ENCODE data around the gene SPINK7.
"Not testable (repeated sequence)": the region's sequence is repeated elsewhere in the genome, so short reads cannot be mapped to it uniquely, and the experiment has no call there.

The SPINK7 gene

DNA sequence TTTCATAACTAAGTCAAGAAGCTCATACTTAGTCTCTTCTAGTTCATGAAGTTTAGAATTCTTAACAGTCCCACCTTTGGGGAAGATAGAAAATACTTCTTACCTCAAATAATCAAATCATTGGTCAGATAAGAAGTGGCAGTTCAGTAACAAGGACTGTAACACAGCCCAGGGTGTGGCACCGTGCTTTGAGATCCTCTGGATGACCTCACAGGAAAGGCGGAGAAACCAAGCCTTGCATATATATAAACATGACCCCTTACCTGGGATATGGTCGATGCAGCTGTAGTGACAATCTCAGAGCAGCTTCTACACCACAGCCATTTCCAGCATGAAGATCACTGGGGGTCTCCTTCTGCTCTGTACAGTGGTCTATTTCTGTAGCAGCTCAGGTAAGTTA lies at the start of gene SPINK7:
Gene SPINK7, plus strand, starts transcription at position 271 of the 400 bp plus-strand sequence. Its CDS starts 61 bp downstream, at position 332.
- Mint-ChIP-seq H3K9me3 (peaks cover 10% of the 10 kb centered on the region), H3K27me3 (ENCODE audit: low read depth) (no peaks in the 10 kb centered on the region), H3K4me1 (no peaks in the 10 kb centered on the region), H3K4me3 (no peak within 1 kb of the TSS), H3K27ac (no peak within 1 kb of the TSS), H3K36me3 (ENCODE audit: low read depth) (no peaks in the 10 kb centered on the region)
- TF ChIP-seq, protein P1, sequence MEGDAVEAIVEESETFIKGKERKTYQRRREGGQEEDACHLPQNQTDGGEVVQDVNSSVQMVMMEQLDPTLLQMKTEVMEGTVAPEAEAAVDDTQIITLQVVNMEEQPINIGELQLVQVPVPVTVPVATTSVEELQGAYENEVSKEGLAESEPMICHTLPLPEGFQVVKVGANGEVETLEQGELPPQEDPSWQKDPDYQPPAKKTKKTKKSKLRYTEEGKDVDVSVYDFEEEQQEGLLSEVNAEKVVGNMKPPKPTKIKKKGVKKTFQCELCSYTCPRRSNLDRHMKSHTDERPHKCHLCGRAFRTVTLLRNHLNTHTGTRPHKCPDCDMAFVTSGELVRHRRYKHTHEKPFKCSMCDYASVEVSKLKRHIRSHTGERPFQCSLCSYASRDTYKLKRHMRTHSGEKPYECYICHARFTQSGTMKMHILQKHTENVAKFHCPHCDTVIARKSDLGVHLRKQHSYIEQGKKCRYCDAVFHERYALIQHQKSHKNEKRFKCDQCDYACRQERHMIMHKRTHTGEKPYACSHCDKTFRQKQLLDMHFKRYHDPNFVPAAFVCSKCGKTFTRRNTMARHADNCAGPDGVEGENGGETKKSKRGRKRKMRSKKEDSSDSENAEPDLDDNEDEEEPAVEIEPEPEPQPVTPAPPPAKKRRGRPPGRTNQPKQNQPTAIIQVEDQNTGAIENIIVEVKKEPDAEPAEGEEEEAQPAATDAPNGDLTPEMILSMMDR (IDR thresholded peaks at IDR 0.05; ENCODE audit: unreplicated experiment in 3 of 3), result no peak

DNA sequence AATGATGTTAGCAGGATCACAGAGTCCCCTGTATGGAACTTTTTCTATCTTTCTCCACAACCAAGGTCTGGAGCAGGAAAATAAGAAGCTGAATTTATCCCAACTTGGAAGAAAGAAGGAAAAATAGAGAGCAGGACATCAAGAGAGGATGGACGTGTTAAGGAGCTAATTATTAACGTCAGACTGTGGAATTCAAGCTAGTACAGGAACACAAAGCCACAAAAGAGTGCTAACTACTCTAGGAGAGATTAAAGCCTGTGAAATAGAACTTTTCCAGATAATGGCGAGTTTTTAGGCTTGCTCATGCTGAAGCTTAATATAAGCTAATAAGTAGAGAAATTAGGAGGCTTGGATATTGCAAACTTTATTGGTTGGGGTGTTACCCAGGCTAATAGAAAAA lies 44.3 kb upstream of the SPINK7 start:
- Mint-ChIP-seq H3K27me3 (ENCODE audit: low read depth) (no peaks in the 10 kb centered on the region), H3K4me3 (no peak overlapping the region), H3K9me3 (peaks cover 7% of the 10 kb centered on the region), H3K36me3 (ENCODE audit: low read depth) (no peaks in the 10 kb centered on the region), H3K4me1 (no peaks in the 10 kb centered on the region), H3K27ac (no peak overlapping the region)
- TF ChIP-seq, protein P1 (IDR thresholded peaks at IDR 0.05; ENCODE audit: unreplicated experiment in 3 of 3), result no peak

DNA sequence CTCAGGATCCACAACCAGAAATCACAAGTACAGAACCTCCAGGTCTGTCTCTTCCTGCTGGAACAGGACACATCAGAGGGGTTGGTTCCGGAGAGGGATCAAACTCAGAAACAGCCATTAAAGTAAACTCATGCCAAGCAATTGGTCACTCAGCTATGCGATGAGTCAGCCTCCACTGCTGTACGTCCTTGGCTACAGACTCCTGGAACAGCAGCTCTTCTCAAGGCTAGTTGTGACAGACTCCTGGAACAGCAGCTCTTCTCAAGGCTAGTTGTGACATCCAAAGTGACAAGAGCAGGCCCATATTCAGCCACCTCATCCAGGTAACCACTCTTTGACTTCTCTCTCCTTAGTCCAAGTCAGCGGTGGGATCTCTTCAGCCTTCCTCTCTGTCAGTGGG lies 43.7 kb upstream of the SPINK7 start, which contains the start of gene SPINK13:
Gene SPINK13, plus strand, starts transcription at position 229 of the 400 bp plus-strand sequence. CDS start 1,279 bp downstream, outside the sequence.
- Mint-ChIP-seq H3K27me3 (ENCODE audit: low read depth) (no peaks in the 10 kb centered on the region), H3K9me3 (peaks cover 7% of the 10 kb centered on the region), H3K36me3 (ENCODE audit: low read depth) (no peaks in the 10 kb centered on the region), H3K27ac (no peak within 1 kb of the TSS), H3K4me3 (no peak within 1 kb of the TSS), H3K4me1 (no peaks in the 10 kb centered on the region)
- TF ChIP-seq, protein P1 (IDR thresholded peaks at IDR 0.05; ENCODE audit: unreplicated experiment in 3 of 3), result no peak

DNA sequence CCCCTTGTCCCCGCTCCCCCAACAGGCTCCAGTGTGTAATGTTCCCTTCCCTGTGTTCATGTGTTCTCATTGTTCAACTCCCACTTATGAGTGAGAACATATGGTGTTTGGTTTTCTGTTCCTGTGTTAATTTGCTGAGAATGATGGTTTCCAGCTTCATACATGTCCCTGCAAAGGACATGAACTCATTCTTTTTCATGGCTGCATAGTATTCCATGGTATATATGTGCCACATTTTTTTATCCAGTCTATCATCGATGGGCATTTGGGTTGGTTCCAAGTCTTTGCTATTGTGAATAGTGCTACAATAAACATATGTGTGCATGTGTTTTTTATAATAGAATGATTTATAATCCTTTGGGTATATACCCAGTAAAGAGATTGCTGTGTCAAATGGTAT lies 37.1 kb upstream of the SPINK7 start:
- H3K4me1 Mint-ChIP-seq; H3K27ac Mint-ChIP-seq; H3K27me3 Mint-ChIP-seq (ENCODE audit: low read depth); H3K4me3 Mint-ChIP-seq; H3K36me3 Mint-ChIP-seq (ENCODE audit: low read depth): not testable (repeated sequence)
- H3K9me3 Mint-ChIP-seq, result peaks cover 36% of the 10 kb centered on the region

DNA sequence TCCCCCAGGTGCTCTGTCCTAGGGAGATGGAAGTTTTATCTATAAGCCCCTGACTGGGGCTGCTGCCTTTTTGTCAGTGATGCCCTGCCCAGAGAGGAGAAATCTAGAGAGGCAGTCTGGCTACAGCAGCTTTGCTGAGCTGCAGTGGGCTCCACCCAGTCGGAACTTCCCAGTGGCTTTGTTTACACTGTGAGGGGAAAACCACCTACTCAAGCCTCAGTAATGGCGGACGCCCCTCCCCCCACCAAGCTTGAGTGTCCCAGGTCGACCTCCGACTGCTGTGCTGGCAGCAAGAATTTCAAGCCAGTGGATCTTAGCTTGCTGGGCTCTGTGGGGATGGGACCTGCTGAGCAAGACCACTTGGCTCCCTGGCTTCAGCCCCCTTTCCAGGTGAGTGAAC lies 31.3 kb upstream of the SPINK7 start:
- H3K4me1 Mint-ChIP-seq, H3K27ac Mint-ChIP-seq: not testable (repeated sequence)

DNA sequence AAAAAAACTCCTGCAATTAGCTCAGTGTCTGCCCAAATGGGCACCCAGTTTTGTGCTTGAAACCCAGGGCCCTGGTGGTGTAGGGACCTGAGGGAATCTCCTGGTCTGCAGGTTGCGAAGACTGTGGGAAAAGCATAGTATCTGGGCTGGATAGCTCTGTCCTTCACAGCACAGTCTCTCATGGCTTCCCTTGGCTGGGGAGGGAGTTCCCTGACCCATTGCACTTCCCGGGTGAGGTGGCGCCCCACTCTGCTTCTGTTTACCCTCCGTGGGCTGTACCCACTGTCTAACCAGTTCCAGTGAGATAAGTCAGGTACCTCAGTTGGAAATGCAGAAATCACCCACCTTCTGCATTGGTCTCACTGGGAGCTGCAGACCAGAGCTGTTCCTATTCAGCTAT lies 30.9 kb upstream of the SPINK7 start:
- H3K27me3 Mint-ChIP-seq (ENCODE audit: low read depth); H3K4me3 Mint-ChIP-seq; H3K4me1 Mint-ChIP-seq; H3K36me3 Mint-ChIP-seq (ENCODE audit: low read depth); H3K27ac Mint-ChIP-seq: not testable (repeated sequence)
- H3K9me3 Mint-ChIP-seq, result peaks cover 33% of the 10 kb centered on the region

More for the DNA sequence above, 31.3 kb upstream of the SPINK7 start:
- peaks cover 36% of the 10 kb centered on the region for H3K9me3 Mint-ChIP-seq
- H3K36me3 Mint-ChIP-seq (ENCODE audit: low read depth); H3K4me3 Mint-ChIP-seq; H3K27me3 Mint-ChIP-seq (ENCODE audit: low read depth): not testable (repeated sequence)

DNA sequence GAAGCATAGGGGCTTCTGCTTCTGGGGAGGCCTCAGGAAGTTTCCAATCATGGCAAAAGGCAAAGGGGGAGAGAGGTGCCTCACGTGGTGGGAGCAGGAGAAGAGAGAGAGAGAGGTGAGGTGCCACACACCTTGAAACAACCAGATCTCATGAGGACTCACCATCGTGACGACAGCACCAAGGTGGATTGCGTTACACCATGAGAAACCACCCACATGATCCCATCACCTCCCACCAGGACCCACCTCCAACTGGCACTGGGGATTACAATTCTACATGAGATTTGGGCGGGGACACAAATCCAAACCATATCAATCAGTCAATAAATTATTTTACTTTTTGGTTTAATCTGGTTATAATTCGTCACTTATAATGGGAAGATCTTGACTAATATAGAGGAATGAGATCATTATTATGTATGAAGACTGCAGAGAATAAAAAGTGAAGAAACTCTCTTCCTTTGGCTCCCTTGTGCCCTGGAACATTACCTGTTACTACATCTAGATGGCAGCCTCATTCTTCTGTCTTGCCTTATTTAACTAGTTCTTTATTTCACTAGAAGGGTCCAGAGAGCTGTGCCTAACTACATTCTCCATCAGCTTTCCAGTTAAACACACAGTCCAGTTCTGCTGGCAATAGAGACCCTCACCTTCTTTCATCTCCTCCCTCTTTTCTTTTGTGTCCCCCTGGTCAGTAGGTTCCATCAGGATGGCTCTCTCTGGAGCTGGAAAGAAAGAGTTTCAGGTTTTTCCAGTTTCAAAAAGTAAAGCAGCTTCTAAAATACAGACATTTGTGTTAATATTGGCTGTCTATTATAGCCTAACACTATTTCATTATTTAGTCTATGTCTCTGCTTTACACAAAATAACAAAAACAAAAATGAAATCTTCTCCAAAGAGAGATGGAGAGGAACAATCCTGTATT lies 21.7 kb upstream of the SPINK7 start:
- Mint-ChIP-seq H3K9me3 (no peaks in the 10 kb centered on the region), H3K4me1 (no peaks in the 10 kb centered on the region), H3K4me3 (no peak overlapping the region), H3K27ac (no peak overlapping the region), H3K27me3 (ENCODE audit: low read depth) (no peaks in the 10 kb centered on the region), H3K36me3 (ENCODE audit: low read depth) (no peaks in the 10 kb centered on the region)
- TF ChIP-seq, protein P1 (IDR thresholded peaks at IDR 0.05; ENCODE audit: unreplicated experiment in 3 of 3), result peak; percentile 42 to 54 (median 46)
